GM19351 (cell line): ENCODE measurements around the gene CEBPG.
A peak's percentile ranks its signal among the peaks of the same experiment; 100 is the strongest.

Experiments
- ATAC-seq: cut with Tn5 transposase; IDR thresholded peaks from one replicate; pipeline ENCODE4 v1.9.1; 2021; ENCODE audit warnings: mild to moderate bottlenecking, moderate library complexity; ENCODE audit not compliant: unreplicated experiment

The CEBPG gene

GRCh38 chr19:33403221-33403972 lies 29.9 kb downstream of the CEBPG start:
- ATAC-seq, result no peak

- ATAC-seq, result no peak
These were observed 30.4 kb downstream of the CEBPG start for GRCh38 chr19:33403973-33404304.

GRCh38 chr19:33404506-33405253 lies 31.2 kb downstream of the CEBPG start:
- ATAC-seq, result no peak

GRCh38 chr19:33405254-33405552 lies 31.7 kb downstream of the CEBPG start:
- ATAC-seq, result no peak

- no peak for ATAC-seq
These were observed 32.3 kb downstream of the CEBPG start for GRCh38 chr19:33405553-33406461.

GRCh38 chr19:33406521-33407139 lies 33.1 kb downstream of the CEBPG start:
- peak; percentile 67 for ATAC-seq

GRCh38 chr19:33407140-33407551 lies 33.6 kb downstream of the CEBPG start:
- ATAC-seq, result no peak

- no peak for ATAC-seq
These were observed 34.2 kb downstream of the CEBPG start for GRCh38 chr19:33407716-33408115.

GRCh38 chr19:33408116-33408515 lies 34.6 kb downstream of the CEBPG start:
- ATAC-seq, result no peak

- no peak for ATAC-seq
These were observed 35.3 kb downstream of the CEBPG start for GRCh38 chr19:33408538-33409434.

- no peak for ATAC-seq
These were observed 36.6 kb downstream of the CEBPG start for GRCh38 chr19:33409906-33410685.

- ATAC-seq, result no peak
These were observed 37.4 kb downstream of the CEBPG start for GRCh38 chr19:33410915-33411401.

- ATAC-seq, result no peak
These were observed 38.2 kb downstream of the CEBPG start for GRCh38 chr19:33411621-33412180.

- ATAC-seq, result no peak
These were observed 39.3 kb downstream of the CEBPG start for GRCh38 chr19:33412601-33413425.

GRCh38 chr19:33413426-33413725 lies 39.9 kb downstream of the CEBPG start:
- ATAC-seq, result no peak

GRCh38 chr19:33413868-33414666 lies 40.6 kb downstream of the CEBPG start:
- no peak for ATAC-seq
